HG02798 (cell line): ENCODE results near the gene SORT1.
"Not testable (repeated sequence)": the region's sequence is repeated elsewhere in the genome, so short reads cannot be mapped to it uniquely, and the experiment has no call there.

Experiments
- ATAC-seq: cut with Tn5 transposase; IDR thresholded peaks from one replicate; pipeline ENCODE4 v1.9.1; 2021; ENCODE audit warnings: mild to moderate bottlenecking; ENCODE audit not compliant: unreplicated experiment, poor library complexity

The SORT1 gene

GRCh38 chr1:109398343-109399225 is 866 bp upstream of the SORT1 start:
- no peak for ATAC-seq

- ATAC-seq, result peak; percentile 6
Measured at GRCh38 chr1:109396871-109397580, 692 bp downstream of the SORT1 start.

GRCh38 chr1:109396513-109396839 is 1.2 kb downstream of the SORT1 start:
- ATAC-seq, result no peak

GRCh38 chr1:109395602-109396512 is 1.9 kb downstream of the SORT1 start:
- ATAC-seq, result no peak

GRCh38 chr1:109395282-109395599 is 2.5 kb downstream of the SORT1 start:
- not testable (repeated sequence) for ATAC-seq

GRCh38 chr1:109394591-109395281 is 3.0 kb downstream of the SORT1 start:
- no peak for ATAC-seq

GRCh38 chr1:109393617-109394233 is 4.0 kb downstream of the SORT1 start:
- no peak for ATAC-seq

GRCh38 chr1:109392788-109393616 is 4.7 kb downstream of the SORT1 start:
- ATAC-seq, result no peak

GRCh38 chr1:109392037-109392787 is 5.5 kb downstream of the SORT1 start:
- ATAC-seq, result peak; percentile 27

GRCh38 chr1:109391626-109392025 is 6.1 kb downstream of the SORT1 start:
- peak; percentile 76 for ATAC-seq

GRCh38 chr1:109391157-109391556 is 6.6 kb downstream of the SORT1 start:
- ATAC-seq, result no peak

- no peak for ATAC-seq
Measured at GRCh38 chr1:109389638-109390341, 7.9 kb downstream of the SORT1 start.

- ATAC-seq, result no peak
Measured at GRCh38 chr1:109388884-109389637, 8.7 kb downstream of the SORT1 start.

- no peak for ATAC-seq
Measured at GRCh38 chr1:109388208-109388711, 9.5 kb downstream of the SORT1 start.

- no peak for ATAC-seq
Measured at GRCh38 chr1:109386054-109386717, 11.5 kb downstream of the SORT1 start.

- ATAC-seq, result no peak
Measured at GRCh38 chr1:109385417-109385816, 12.3 kb downstream of the SORT1 start.
